Measurements from ENCODE around the gene SH3RF1. TPM values are rescaled to one million over a fixed set of nuclear protein-coding genes. Genes with fewer than 3 reads are reported as not detected.

Gene SH3RF1
- total RNA-seq, 1 donor from 2014 or later: 35.2 TPM

DNA sequence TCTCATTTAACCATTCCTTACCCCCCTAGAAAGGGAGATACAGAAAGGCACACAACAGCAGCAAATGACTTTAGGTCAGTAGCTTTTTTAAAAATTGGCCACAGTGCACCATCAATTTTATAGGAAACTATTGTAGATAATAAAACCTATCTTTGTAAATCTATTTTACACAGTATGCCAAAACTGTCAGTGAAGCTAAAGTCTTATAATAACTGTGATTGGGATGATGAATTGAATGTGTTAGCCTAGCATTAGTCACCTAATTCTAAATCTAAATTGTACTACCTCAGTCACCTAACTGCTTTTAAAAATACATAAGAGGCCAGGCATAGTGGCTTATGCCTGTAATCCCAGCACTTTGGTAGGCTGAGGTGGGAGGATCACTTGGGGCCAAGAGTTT lies 44.2 kb downstream of the SH3RF1 start:
- H3K4me1 Mint-ChIP-seq (ENCODE audit: low read depth, unreplicated experiment): no peaks in the 10 kb centered on the region
- H3K27me3 Mint-ChIP-seq (ENCODE audit: unreplicated experiment): no peaks in the 10 kb centered on the region
- no peaks in the 10 kb centered on the region for H3K9me3 Mint-ChIP-seq (ENCODE audit: unreplicated experiment)
- no peaks in the 10 kb centered on the region for H3K36me3 Mint-ChIP-seq (ENCODE audit: unreplicated experiment)
- no peak overlapping the region for H3K27ac Mint-ChIP-seq (ENCODE audit: unreplicated experiment)
- no peak for DNase-seq
- TF ChIP-seq, protein P1, sequence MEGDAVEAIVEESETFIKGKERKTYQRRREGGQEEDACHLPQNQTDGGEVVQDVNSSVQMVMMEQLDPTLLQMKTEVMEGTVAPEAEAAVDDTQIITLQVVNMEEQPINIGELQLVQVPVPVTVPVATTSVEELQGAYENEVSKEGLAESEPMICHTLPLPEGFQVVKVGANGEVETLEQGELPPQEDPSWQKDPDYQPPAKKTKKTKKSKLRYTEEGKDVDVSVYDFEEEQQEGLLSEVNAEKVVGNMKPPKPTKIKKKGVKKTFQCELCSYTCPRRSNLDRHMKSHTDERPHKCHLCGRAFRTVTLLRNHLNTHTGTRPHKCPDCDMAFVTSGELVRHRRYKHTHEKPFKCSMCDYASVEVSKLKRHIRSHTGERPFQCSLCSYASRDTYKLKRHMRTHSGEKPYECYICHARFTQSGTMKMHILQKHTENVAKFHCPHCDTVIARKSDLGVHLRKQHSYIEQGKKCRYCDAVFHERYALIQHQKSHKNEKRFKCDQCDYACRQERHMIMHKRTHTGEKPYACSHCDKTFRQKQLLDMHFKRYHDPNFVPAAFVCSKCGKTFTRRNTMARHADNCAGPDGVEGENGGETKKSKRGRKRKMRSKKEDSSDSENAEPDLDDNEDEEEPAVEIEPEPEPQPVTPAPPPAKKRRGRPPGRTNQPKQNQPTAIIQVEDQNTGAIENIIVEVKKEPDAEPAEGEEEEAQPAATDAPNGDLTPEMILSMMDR (IDR thresholded peaks at IDR 0.05; ENCODE audit: partially characterized antibody, unreplicated experiment): no peak
- H3K4me3 Mint-ChIP-seq (ENCODE audit: unreplicated experiment): no peak overlapping the region

DNA sequence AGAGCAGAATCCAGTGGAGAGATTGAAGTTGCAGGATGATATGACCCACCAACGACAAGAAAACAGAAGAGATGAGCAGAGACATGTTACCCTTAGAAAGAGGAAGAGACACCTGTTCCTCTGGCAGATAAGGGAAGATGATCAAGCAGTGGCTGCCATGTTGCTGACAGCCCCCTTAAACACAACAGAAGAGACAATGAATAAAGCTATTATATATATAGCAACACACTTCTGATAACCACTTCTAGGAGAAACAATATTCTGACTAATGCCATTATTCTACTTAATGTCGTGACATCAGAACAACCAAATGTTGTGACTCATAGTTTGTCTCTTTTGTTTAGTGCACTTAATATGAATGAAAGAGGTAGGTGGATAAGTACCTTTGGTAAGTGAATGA lies 44.9 kb downstream of the SH3RF1 start:
- no peak overlapping the region for H3K4me3 Mint-ChIP-seq (ENCODE audit: unreplicated experiment)
- H3K27ac Mint-ChIP-seq (ENCODE audit: unreplicated experiment): no peak overlapping the region
- no peak for DNase-seq
- no peaks in the 10 kb centered on the region for H3K27me3 Mint-ChIP-seq (ENCODE audit: unreplicated experiment)
- H3K36me3 Mint-ChIP-seq (ENCODE audit: unreplicated experiment): no peaks in the 10 kb centered on the region
- no peaks in the 10 kb centered on the region for H3K9me3 Mint-ChIP-seq (ENCODE audit: unreplicated experiment)
- TF ChIP-seq, protein P1 (IDR thresholded peaks at IDR 0.05; ENCODE audit: partially characterized antibody, unreplicated experiment): no peak
- peaks cover 2% of the 10 kb centered on the region for H3K4me1 Mint-ChIP-seq (ENCODE audit: low read depth, unreplicated experiment)

GRCh38 chr4:169225058-169225751 lies 45.6 kb downstream of the SH3RF1 start:
- H3K27me3 Mint-ChIP-seq (ENCODE audit: unreplicated experiment): no peaks in the 10 kb centered on the region
- H3K36me3 Mint-ChIP-seq (ENCODE audit: unreplicated experiment): no peaks in the 10 kb centered on the region

DNA sequence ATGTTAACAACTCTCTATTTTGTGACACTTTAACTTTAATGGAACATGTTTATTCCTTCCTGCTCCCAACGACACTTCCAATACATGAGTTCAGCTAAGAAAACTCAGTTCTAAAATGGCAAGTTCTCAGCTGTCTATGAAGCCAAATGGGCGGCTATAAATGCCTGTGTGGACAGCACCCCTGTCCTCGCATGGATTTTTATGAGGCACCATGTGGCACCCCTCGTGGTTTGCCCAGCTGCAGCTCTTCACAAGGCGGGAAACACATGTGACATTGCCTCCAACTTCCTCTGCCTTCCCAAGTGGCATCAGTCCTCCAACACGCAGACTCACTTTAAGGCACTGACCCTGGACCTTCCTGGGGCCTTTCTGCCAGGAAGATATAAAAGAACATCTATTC lies 48.0 kb downstream of the SH3RF1 start:
- H3K27ac Mint-ChIP-seq (ENCODE audit: unreplicated experiment): no peak overlapping the region
- TF ChIP-seq, protein P1 (IDR thresholded peaks at IDR 0.05; ENCODE audit: partially characterized antibody, unreplicated experiment): no peak
- no peaks in the 10 kb centered on the region for H3K9me3 Mint-ChIP-seq (ENCODE audit: unreplicated experiment)
- no peak overlapping the region for H3K4me3 Mint-ChIP-seq (ENCODE audit: unreplicated experiment)
- no peaks in the 10 kb centered on the region for H3K36me3 Mint-ChIP-seq (ENCODE audit: unreplicated experiment)
- no peaks in the 10 kb centered on the region for H3K27me3 Mint-ChIP-seq (ENCODE audit: unreplicated experiment)
- H3K4me1 Mint-ChIP-seq (ENCODE audit: low read depth, unreplicated experiment): peaks cover 13% of the 10 kb centered on the region
- no peak for DNase-seq

More at GRCh38 chr4:169225058-169225751, 45.6 kb downstream of the SH3RF1 start:
- Mint-ChIP-seq H3K9me3 (ENCODE audit: unreplicated experiment) (no peaks in the 10 kb centered on the region), H3K27ac (ENCODE audit: unreplicated experiment) (no peak overlapping the region), H3K4me1 (ENCODE audit: low read depth, unreplicated experiment) (peaks cover 7% of the 10 kb centered on the region), H3K4me3 (ENCODE audit: unreplicated experiment) (no peak overlapping the region)
- TF ChIP-seq, protein P1 (IDR thresholded peaks at IDR 0.05; ENCODE audit: partially characterized antibody, unreplicated experiment): no peak
- DNase-seq: no peak

- TF ChIP-seq, protein P1 (IDR thresholded peaks at IDR 0.05; ENCODE audit: partially characterized antibody, unreplicated experiment): no peak
- Mint-ChIP-seq H3K9me3 (ENCODE audit: unreplicated experiment) (no peaks in the 10 kb centered on the region), H3K27me3 (ENCODE audit: unreplicated experiment) (no peaks in the 10 kb centered on the region), H3K4me3 (ENCODE audit: unreplicated experiment) (no peak overlapping the region), H3K4me1 (ENCODE audit: low read depth, unreplicated experiment) (peaks cover 13% of the 10 kb centered on the region), H3K27ac (ENCODE audit: unreplicated experiment) (no peak overlapping the region), H3K36me3 (ENCODE audit: unreplicated experiment) (no peaks in the 10 kb centered on the region)
- no peak for DNase-seq
Observed at GRCh38 chr4:169221662-169222061, 49.1 kb downstream of the SH3RF1 start.

Data from glutamatergic neuron (in vitro differentiated cells).